CD14-positive monocyte (primary cell): ENCODE results near the gene SYNE1. TPM values are rescaled to one million over a fixed set of nuclear protein-coding genes. Genes with fewer than 3 reads are reported as not detected.
"Not testable (repeated sequence)": the region's sequence is repeated elsewhere in the genome, so short reads cannot be mapped to it uniquely, and the experiment has no call there.

Source experiments
- DNase-seq, 3 donors: peaks; one replicate each; pipeline ENCODE4 v3.0.0-alpha.2; 2011 to 2022
- H2AFZ ChIP-seq: 2 replicates; pipeline ENCODE4 v1.6.0; 2012; ENCODE audit warnings: mild to moderate bottlenecking, low read depth, low read length, inconsistent platforms; ENCODE audit not compliant: insufficient read depth, poor library complexity, severe bottlenecking
- H3K27ac ChIP-seq, 2 donors: 1 replicate in 1 of 2; 2 replicates in 1 of 2; pipeline ENCODE4 v1.5.1; 2012 to 2013; ENCODE audit warnings: low read length in 2 of 2, control low read depth in 1 of 2, inconsistent platforms in 1 of 2, low read depth in 1 of 2, mild to moderate bottlenecking in 1 of 2
- H3K27me3 ChIP-seq, 2 donors: one replicate each; pipeline versions ENCODE4 v1.6.0 to v1.6.1; 2011 to 2013; ENCODE audit warnings: low read length in 2 of 2; ENCODE audit not compliant: control insufficient read depth in 2 of 2, insufficient read depth in 2 of 2
- H3K36me3 ChIP-seq, 2 donors: replicated peaks in 1 of 2; 1 replicate in 1 of 2; 2 replicates in 1 of 2; pipeline versions ENCODE4 v1.5.1 to v1.6.1; 2012 to 2013; ENCODE audit warnings: low read length in 2 of 2, control low read depth in 1 of 2, inconsistent platforms in 1 of 2, mild to moderate bottlenecking in 1 of 2; ENCODE audit not compliant: insufficient read depth in 2 of 2, control insufficient read depth in 1 of 2
- H3K4me1 ChIP-seq, 2 donors: 1 replicate in 1 of 2; 2 replicates in 1 of 2; pipeline versions ENCODE4 v1.5.1 to v1.6.1; 2012 to 2013; ENCODE audit warnings: low read length in 2 of 2, control low read depth in 1 of 2, inconsistent platforms in 1 of 2, mild to moderate bottlenecking in 1 of 2, moderate library complexity in 1 of 2; ENCODE audit not compliant: insufficient read depth in 2 of 2, control insufficient read depth in 1 of 2
- H3K4me2 ChIP-seq: replicated peaks from 2 replicates; pipeline ENCODE3; 2012; ENCODE audit warnings: low read length, moderate library complexity, mild to moderate bottlenecking; ENCODE audit not compliant: poor library complexity, severe bottlenecking; ENCODE audit errors: extremely low read depth
- H3K4me3 ChIP-seq, 3 experiments: fragments of 200-600 bp in 1 of 3; sonication (generic) in 1 of 3; replicated peaks in 1 of 3; 1 replicate in 2 of 3; 2 replicates in 1 of 3; pipeline ENCODE4 v1.5.1; 2011 to 2013; ENCODE audit warnings: low read length in 3 of 3, mild to moderate bottlenecking in 3 of 3, control low read depth in 2 of 3, low read depth in 2 of 3, inconsistent platforms in 1 of 3, moderate library complexity in 1 of 3
- H3K79me2 ChIP-seq: 2 replicates; pipeline ENCODE4 v1.6.0; 2012; ENCODE audit warnings: mild to moderate bottlenecking, control low read depth, inconsistent platforms, low read length, moderate library complexity; ENCODE audit not compliant: insufficient read depth
- H3K9ac ChIP-seq: 2 replicates; pipeline ENCODE4 v1.6.0; 2017; ENCODE audit warnings: low read length, mild to moderate bottlenecking; ENCODE audit not compliant: insufficient read depth, poor library complexity, severe bottlenecking
- H3K9me3 ChIP-seq, 2 donors: replicated peaks in 1 of 2; 1 replicate in 1 of 2; 2 replicates in 1 of 2; pipeline versions ENCODE4 v1.5.1 to v1.6.1; 2012 to 2013; ENCODE audit warnings: low read length in 2 of 2, control low read depth in 1 of 2; ENCODE audit not compliant: control insufficient read depth in 1 of 2, insufficient read depth in 1 of 2
- H4K20me1 ChIP-seq: 2 replicates; pipeline ENCODE4 v1.6.0; 2012; ENCODE audit warnings: mild to moderate bottlenecking, low read length, control low read depth, moderate library complexity; ENCODE audit not compliant: insufficient read depth
- H3K27ac Mint-ChIP-seq, 7 donors: one replicate each; pipeline ENCODE4 v1.8.0; 2020; ENCODE audit warnings: mild to moderate bottlenecking in 7 of 7, mixed read lengths in 7 of 7, moderate library complexity in 6 of 7, inconsistent platforms in 2 of 7
- H3K27me3 Mint-ChIP-seq, 3 donors: one replicate each; pipeline ENCODE4 v1.8.0; 2021 to 2022; ENCODE audit warnings: low read depth in 3 of 3, mild to moderate bottlenecking in 3 of 3, mixed read lengths in 3 of 3, moderate library complexity in 3 of 3, inconsistent platforms in 1 of 3
- H3K36me3 Mint-ChIP-seq, 2 donors: one replicate each; pipeline ENCODE4 v1.8.0; 2020; ENCODE audit warnings: mixed read lengths in 2 of 2, inconsistent platforms in 1 of 2, mild to moderate bottlenecking in 1 of 2
- H3K4me1 Mint-ChIP-seq: one replicate; pipeline ENCODE4 v1.8.0; 2020; ENCODE audit warnings: mild to moderate bottlenecking, mixed read lengths
- H3K4me3 Mint-ChIP-seq, 2 donors: one replicate each; pipeline ENCODE4 v1.8.0; 2020; ENCODE audit warnings: mild to moderate bottlenecking in 2 of 2, mixed read lengths in 2 of 2, moderate library complexity in 1 of 2
- H3K9me3 Mint-ChIP-seq, 7 donors: one replicate each; pipeline ENCODE4 v1.8.0; 2020 to 2022; ENCODE audit warnings: mixed read lengths in 7 of 7, mild to moderate bottlenecking in 6 of 7, moderate library complexity in 6 of 7, inconsistent platforms in 2 of 7
- CTCF ChIP-seq: fragments of 200-600 bp; IDR thresholded peaks from one replicate; pipeline ENCODE4 v1.8.0; 2022; ENCODE audit warnings: antibody characterized with exemption, mild to moderate bottlenecking
- WGBS: methylation state at CpG from one replicate; pipeline ENCODE4 v1.1.5; 2013; ENCODE audit warnings: missing lambda C conversion rate; ENCODE audit not compliant: insufficient coverage; 5-methylcytosine and 5-hydroxymethylcytosine counted together
- intact Hi-C, 2 donors: fragments of 100-400 bp; cut with micrococcal nuclease; formaldehyde crosslinking; loops; one replicate each; pipeline versions ENCODE4 v1.15.0 to v1.15.1; 2023
- polyA plus RNA-seq, 3 donors: library from polyadenylated mRNA; depleted of rRNA in 1 of 3; unstranded in 2 of 3; stranded (reverse) in 1 of 3; fragments of 300-500 nt in 2 of 3; fragments of >200 nt in 1 of 3; fragmentation: Illumina TruSeq in 2 of 3; gene quantifications; 1 replicate in 2 of 3; 2 replicates in 1 of 3; pipeline ENCODE4 v1.2.3, GENCODE V29; 2012 to 2021

The SYNE1 gene
- polyA plus RNA-seq, 3 donors: 3.7 to 24.5 (median 8.1) TPM

GRCh38 chr6:152529369-152529768, 107.8 kb downstream of the SYNE1 start:
- Histone ChIP-seq H3K27me3 (no peaks in the 10 kb centered on the region), H3K4me1 (no peaks in the 10 kb centered on the region), H3K4me3 (no peak overlapping the region), H3K36me3 (no peaks in the 10 kb centered on the region), H3K4me2 (no peak overlapping the region), H3K9me3 (no peaks in the 10 kb centered on the region), H3K9ac (no peak overlapping the region), H2AFZ (no peak overlapping the region), H4K20me1 (no peaks in the 10 kb centered on the region), H3K79me2 (no peaks in the 10 kb centered on the region), H3K27ac (no peak overlapping the region)
- Mint-ChIP-seq H3K9me3 (no peaks in the 10 kb centered on the region), H3K27me3 (peaks cover 0 to 4% (median 1%) of the 10 kb centered on the region in 3 donors), H3K36me3 (peaks cover 0 to 2% of the 10 kb centered on the region in 2 donors), H3K4me1 (no peaks in the 10 kb centered on the region), H3K27ac (no peak overlapping the region), H3K4me3 (no peak overlapping the region)
- DNase-seq: no peak
- no peak for TF ChIP-seq CTCF
- intact Hi-C loops: no loop called here

- peaks cover 4 to 13% of the 10 kb centered on the region in 2 donors for H3K36me3 Mint-ChIP-seq
- intact Hi-C loops, H3K9me3 ChIP-seq, H3K79me2 ChIP-seq, H3K27me3 ChIP-seq, DNase-seq, H3K27me3 Mint-ChIP-seq, H3K36me3 ChIP-seq, H3K4me3 ChIP-seq, H3K4me3 Mint-ChIP-seq, H3K27ac Mint-ChIP-seq, H3K9me3 Mint-ChIP-seq, H2AFZ ChIP-seq, H3K9ac ChIP-seq, H3K4me1 ChIP-seq, H4K20me1 ChIP-seq, H3K4me2 ChIP-seq, H3K4me1 Mint-ChIP-seq, H3K27ac ChIP-seq: not testable (repeated sequence)
- WGBS: 71% methylated on average over 1 of the region's 1 CpG
Observed at GRCh38 chr6:152514120-152514519, 123.0 kb downstream of the SYNE1 start.
